ENCODE data around the gene RAD54L2.

Gene RAD54L2

DNA sequence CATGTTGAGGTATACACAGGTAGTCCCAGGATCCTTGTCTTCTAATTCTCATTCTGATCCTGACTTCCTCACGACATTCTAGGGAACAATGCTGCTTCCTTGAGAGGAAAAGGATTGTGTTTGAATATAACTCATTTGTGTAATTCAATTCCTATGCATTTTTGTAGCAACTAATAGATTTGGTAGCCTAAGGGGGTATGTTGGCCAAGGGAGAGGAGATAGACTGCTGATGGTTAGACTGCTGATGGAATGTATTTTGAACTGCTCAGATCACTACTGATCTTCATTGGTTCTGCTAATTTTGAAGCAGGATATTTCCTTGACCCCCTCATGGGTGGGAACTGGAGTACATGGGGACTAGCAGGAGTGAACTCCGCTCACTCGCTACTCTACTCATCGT, 39.7 kb downstream of the RAD54L2 start:
- H3K4me3 ChIP-seq (ENCODE audit: low read length): no peak overlapping the region
- TF ChIP-seq, protein P1, sequence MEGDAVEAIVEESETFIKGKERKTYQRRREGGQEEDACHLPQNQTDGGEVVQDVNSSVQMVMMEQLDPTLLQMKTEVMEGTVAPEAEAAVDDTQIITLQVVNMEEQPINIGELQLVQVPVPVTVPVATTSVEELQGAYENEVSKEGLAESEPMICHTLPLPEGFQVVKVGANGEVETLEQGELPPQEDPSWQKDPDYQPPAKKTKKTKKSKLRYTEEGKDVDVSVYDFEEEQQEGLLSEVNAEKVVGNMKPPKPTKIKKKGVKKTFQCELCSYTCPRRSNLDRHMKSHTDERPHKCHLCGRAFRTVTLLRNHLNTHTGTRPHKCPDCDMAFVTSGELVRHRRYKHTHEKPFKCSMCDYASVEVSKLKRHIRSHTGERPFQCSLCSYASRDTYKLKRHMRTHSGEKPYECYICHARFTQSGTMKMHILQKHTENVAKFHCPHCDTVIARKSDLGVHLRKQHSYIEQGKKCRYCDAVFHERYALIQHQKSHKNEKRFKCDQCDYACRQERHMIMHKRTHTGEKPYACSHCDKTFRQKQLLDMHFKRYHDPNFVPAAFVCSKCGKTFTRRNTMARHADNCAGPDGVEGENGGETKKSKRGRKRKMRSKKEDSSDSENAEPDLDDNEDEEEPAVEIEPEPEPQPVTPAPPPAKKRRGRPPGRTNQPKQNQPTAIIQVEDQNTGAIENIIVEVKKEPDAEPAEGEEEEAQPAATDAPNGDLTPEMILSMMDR (conservative IDR thresholded peaks at IDR 0.05; ENCODE audit: low read length): no peak
- no peak for DNase-seq (ENCODE audit: low read depth)

DNA sequence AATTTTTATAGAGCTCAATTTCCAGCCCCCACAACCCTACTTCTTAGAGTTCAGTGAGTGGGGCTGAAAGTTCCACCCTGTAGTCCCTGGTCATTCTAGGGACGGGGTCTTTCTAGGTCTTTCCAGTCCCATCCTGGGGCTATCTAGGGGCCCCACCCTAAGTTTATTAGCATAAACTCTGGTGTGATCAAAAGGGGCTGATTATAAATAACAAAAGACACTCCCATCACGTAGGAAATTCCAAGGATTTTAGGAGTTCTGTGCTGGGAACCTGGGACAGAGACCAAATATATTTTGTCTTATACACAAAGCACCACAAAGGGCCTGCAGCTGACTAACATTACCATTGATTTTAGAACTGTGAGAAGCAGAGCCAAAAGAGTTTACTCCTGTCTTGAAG, 41.9 kb downstream of the RAD54L2 start:
- no peak overlapping the region for H3K4me3 ChIP-seq (ENCODE audit: low read length)
- DNase-seq (ENCODE audit: low read depth): no peak
- TF ChIP-seq, protein P1 (conservative IDR thresholded peaks at IDR 0.05; ENCODE audit: low read length): no peak

DNA sequence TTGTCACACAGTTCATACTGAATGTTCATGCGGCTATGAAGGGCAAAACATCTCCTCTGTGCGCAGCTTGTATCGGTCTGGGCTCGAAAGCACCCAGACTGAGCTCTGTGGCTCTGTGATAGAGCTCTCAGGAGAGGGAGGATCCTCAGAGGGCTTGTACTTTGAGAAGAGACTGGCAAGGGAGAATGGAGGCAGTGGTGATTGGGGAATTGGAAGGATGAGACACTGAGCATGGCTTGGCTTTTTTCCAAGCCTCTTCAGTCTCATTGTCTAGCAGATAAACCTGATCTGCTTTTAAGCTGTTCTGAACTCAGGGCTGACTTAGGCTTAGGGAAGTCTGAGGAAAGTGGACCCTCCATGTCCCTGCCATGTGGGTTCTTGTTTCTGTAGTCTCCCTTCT, 43.0 kb downstream of the RAD54L2 start:
- DNase-seq (ENCODE audit: low read depth): peak; percentile 18
- TF ChIP-seq, protein P1 (conservative IDR thresholded peaks at IDR 0.05; ENCODE audit: low read length): no peak
- H3K4me3 ChIP-seq (ENCODE audit: low read length): no peak overlapping the region

DNA sequence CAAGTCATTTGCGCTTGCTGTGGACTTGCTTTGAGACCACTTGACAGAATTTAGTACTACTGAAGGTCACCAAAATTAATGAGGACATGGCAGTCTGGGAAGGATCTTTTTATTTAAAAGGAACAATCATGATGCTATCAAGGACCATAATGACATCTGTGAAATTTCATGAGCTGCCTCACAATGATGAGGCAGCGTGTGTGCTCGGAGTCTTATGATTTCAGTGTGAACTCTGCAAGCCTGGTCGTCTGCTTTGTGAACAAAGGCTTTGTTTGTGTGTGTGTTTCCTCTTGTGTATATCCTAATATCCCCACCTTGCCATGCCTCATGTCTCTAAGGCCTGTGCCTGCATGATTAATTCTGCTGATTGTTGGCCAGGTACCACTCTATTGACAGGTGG, 46.7 kb downstream of the RAD54L2 start:
- no peak for DNase-seq (ENCODE audit: low read depth)
- H3K4me3 ChIP-seq (ENCODE audit: low read length): no peak overlapping the region
- TF ChIP-seq, protein P1 (conservative IDR thresholded peaks at IDR 0.05; ENCODE audit: low read length): no peak

DNA sequence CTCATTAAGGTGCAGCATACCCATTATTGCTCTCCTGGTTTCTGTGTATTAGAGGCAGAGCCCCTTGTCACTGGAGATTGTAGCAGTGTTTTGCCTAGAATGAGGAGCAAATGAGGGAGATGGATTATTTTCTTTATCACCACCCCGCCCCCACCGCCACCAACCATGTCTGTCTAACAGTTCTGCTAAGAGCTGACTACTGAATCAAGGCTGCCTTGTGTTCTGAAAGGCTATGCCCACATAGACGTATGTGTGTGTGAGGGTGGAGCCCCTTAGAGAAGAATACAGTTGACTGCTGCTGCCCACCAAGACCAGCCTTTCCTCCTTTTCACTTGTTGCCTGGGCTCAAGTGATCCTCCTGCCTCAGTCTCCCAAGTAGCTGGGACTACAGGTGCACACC, 47.4 kb downstream of the RAD54L2 start:
- TF ChIP-seq, protein P1 (conservative IDR thresholded peaks at IDR 0.05; ENCODE audit: low read length): no peak
- no peak overlapping the region for H3K4me3 ChIP-seq (ENCODE audit: low read length)
- DNase-seq (ENCODE audit: low read depth): no peak

All from AG10803 (cell line).